CD4-positive, CD25-positive, alpha-beta regulatory T cell (primary cell): ENCODE data around the gene SEMA3G. TPM values are rescaled to one million over a fixed set of nuclear protein-coding genes. Genes with fewer than 3 reads are reported as not detected.

Source experiments
- ATAC-seq, 2 donors: fragments of 150-1000 bp; cut with Tn5 transposase; one replicate each; pipeline ENCODE4 v1.10.0; 2021; ENCODE audit warnings: low read depth in 2 of 2, moderate number of reproducible peaks in 2 of 2, moderate library complexity in 1 of 2
- DNase-seq, 3 donors: peaks; one replicate each; pipeline versions ENCODE4 v3.0.0 to v3.0.0-alpha.2; 2012 to 2022; ENCODE audit warnings: mixed read lengths in 1 of 3
- H3K27ac ChIP-seq: one replicate; pipeline ENCODE4 v1.7.0; 2013; ENCODE audit warnings: mild to moderate bottlenecking, low read length; ENCODE audit not compliant: insufficient read depth, poor library complexity, severe bottlenecking
- H3K27me3 ChIP-seq: one replicate; pipeline ENCODE4 v1.7.0; 2013; ENCODE audit warnings: low read length; ENCODE audit not compliant: control insufficient read depth, insufficient read depth
- H3K36me3 ChIP-seq: one replicate; pipeline ENCODE4 v1.7.0; 2013; ENCODE audit warnings: mild to moderate bottlenecking, low read length, moderate library complexity; ENCODE audit not compliant: control insufficient read depth, insufficient read depth
- H3K4me1 ChIP-seq: 2 replicates; pipeline ENCODE4 v1.7.0; 2013; ENCODE audit warnings: mild to moderate bottlenecking, low read length; ENCODE audit not compliant: insufficient read depth, control insufficient read depth, poor library complexity, severe bottlenecking
- H3K4me3 ChIP-seq: one replicate; pipeline ENCODE4 v1.7.0; 2013; ENCODE audit warnings: low read depth, mild to moderate bottlenecking, low read length, moderate library complexity
- H3K9me3 ChIP-seq, 2 experiments: 1 replicate in 1 of 2; 2 replicates in 1 of 2; pipeline ENCODE4 v1.7.0; 2013; ENCODE audit warnings: low read length in 2 of 2, mild to moderate bottlenecking in 1 of 2, moderate library complexity in 1 of 2; ENCODE audit not compliant: control insufficient read depth in 2 of 2
- H3K27ac Mint-ChIP-seq, 3 donors: one replicate each; pipeline ENCODE4 v1.8.0; 2020 to 2022; ENCODE audit warnings: mild to moderate bottlenecking in 3 of 3, mixed read lengths in 3 of 3, moderate library complexity in 2 of 3
- H3K27me3 Mint-ChIP-seq: one replicate; pipeline ENCODE4 v1.8.0; 2022; ENCODE audit warnings: mild to moderate bottlenecking, mixed read lengths
- H3K36me3 Mint-ChIP-seq: one replicate; pipeline ENCODE4 v1.8.0; 2020; ENCODE audit warnings: mixed read lengths
- H3K4me1 Mint-ChIP-seq, 4 donors: one replicate each; pipeline ENCODE4 v1.8.0; 2020 to 2022; ENCODE audit warnings: mixed read lengths in 4 of 4, mild to moderate bottlenecking in 1 of 4
- H3K4me3 Mint-ChIP-seq, 4 donors: one replicate each; pipeline ENCODE4 v1.8.0; 2020 to 2022; ENCODE audit warnings: mild to moderate bottlenecking in 4 of 4, mixed read lengths in 4 of 4, moderate library complexity in 3 of 4
- H3K9me3 Mint-ChIP-seq, 7 donors: one replicate each; pipeline ENCODE4 v1.8.0; 2020 to 2022; ENCODE audit warnings: mixed read lengths in 7 of 7, mild to moderate bottlenecking in 3 of 7, moderate library complexity in 2 of 7
- polyA plus RNA-seq, 4 donors: library from polyadenylated mRNA; unstranded; fragments of 300-500 nt; fragmentation: Illumina TruSeq; gene quantifications; one replicate each; pipeline ENCODE4 v1.2.3, GENCODE V29; 2021
- total RNA-seq: library from RNA; stranded (reverse); gene quantifications from one replicate; pipeline ENCODE4 v1.2.3, GENCODE V29; 2022

SEMA3G gene
- total and polyA plus RNA-seq, 5 donors from 2014 or later, result 3.2 to 33.1 (median 3.7) TPM

- no peak overlapping the region for H3K4me3 ChIP-seq
- H3K27ac Mint-ChIP-seq, result peak overlapping the region in 1 of 3 donors; percentile 46
- peaks cover 36% of the 10 kb centered on the region for H3K4me1 ChIP-seq
- no peak for DNase-seq
- no peak overlapping the region for H3K27ac ChIP-seq
- H3K4me1 Mint-ChIP-seq, result peaks cover 0 to 57% (median 37%) of the 10 kb centered on the region in 4 donors
- peaks cover 15% of the 10 kb centered on the region for H3K36me3 Mint-ChIP-seq
- no peaks in the 10 kb centered on the region for H3K27me3 ChIP-seq
- H3K9me3 Mint-ChIP-seq, result peaks cover 0 to 2% (median 0%) of the 10 kb centered on the region in 7 donors
- H3K36me3 ChIP-seq, result peaks cover 47% of the 10 kb centered on the region
- H3K9me3 ChIP-seq, result no peaks in the 10 kb centered on the region
- H3K27me3 Mint-ChIP-seq, result peaks cover 5% of the 10 kb centered on the region
- no peak for ATAC-seq
- peak overlapping the region in 2 of 4 donors; percentile 43 for H3K4me3 Mint-ChIP-seq
These were observed 14.1 kb upstream of the SEMA3G start for GRCh38 chr3:52458770-52459545.

- ATAC-seq, result no peak
- Histone ChIP-seq H3K36me3 (peaks cover 44% of the 10 kb centered on the region), H3K4me1 (peaks cover 39% of the 10 kb centered on the region), H3K27me3 (no peaks in the 10 kb centered on the region), H3K9me3 (no peaks in the 10 kb centered on the region), H3K4me3 (no peak overlapping the region), H3K27ac (no peak overlapping the region)
- Mint-ChIP-seq H3K4me3 (peak overlapping the region; percentile 3 to 86 (median 42)), H3K4me1 (peaks cover 0 to 53% (median 38%) of the 10 kb centered on the region in 4 donors), H3K36me3 (peaks cover 13% of the 10 kb centered on the region), H3K27me3 (peaks cover 5% of the 10 kb centered on the region), H3K27ac (peak overlapping the region in 1 of 3 donors; percentile 46), H3K9me3 (peaks cover 0 to 2% (median 0%) of the 10 kb centered on the region in 7 donors)
- no peak for DNase-seq
These were observed 13.3 kb upstream of the SEMA3G start for GRCh38 chr3:52458031-52458760.

- Histone ChIP-seq H3K27ac (peak overlapping the region; percentile 94), H3K27me3 (no peaks in the 10 kb centered on the region), H3K4me1 (peaks cover 39% of the 10 kb centered on the region), H3K9me3 (no peaks in the 10 kb centered on the region), H3K4me3 (peak overlapping the region; percentile 72), H3K36me3 (peaks cover 35% of the 10 kb centered on the region)
- ATAC-seq, result no peak
- Mint-ChIP-seq H3K4me1 (peaks cover 0 to 42% (median 31%) of the 10 kb centered on the region in 4 donors), H3K27ac (peak overlapping the region; percentile 60 to 100 (median 100)), H3K4me3 (peak overlapping the region; percentile 94 to 97 (median 94)), H3K36me3 (peaks cover 10% of the 10 kb centered on the region), H3K27me3 (peaks cover 5% of the 10 kb centered on the region), H3K9me3 (peaks cover 0 to 2% (median 0%) of the 10 kb centered on the region in 7 donors)
- DNase-seq, result no peak
These were observed 11.9 kb upstream of the SEMA3G start for GRCh38 chr3:52456800-52457183.

DNA sequence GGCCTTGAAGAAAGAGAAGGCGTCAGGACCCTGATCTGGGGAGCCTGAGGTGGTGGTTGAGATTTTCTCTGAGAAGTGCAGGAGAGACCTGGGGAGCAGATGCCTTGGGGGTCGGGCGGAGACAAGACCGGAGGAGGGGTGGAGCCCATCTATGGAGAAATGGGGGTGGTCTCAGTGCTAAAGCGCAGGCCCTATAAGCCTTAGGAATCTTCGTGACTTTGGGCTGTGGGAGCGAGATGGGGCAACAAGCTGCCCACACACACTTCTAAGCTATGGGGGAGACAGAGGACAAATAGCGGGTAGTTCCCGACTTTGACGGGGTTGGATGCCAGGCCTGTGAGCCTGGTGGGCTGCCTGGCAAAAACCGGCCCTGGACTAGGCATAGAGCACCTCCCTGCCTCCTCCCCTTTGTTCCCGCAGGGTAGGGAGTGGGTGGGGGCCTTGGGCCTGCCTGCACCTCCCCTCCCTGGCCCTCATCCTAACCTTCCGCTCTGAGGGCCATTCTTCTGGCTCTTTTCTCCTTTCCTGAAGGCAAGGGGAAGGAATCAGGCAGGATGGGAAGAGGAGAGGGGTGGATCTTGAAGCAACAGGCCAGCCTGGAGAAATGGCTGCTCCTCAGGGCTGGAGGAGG lies 11.4 kb upstream of the SEMA3G start:
- Mint-ChIP-seq H3K9me3 (peaks cover 0 to 2% (median 0%) of the 10 kb centered on the region in 7 donors), H3K4me3 (peak overlapping the region; percentile 94 to 97 (median 94)), H3K27me3 (peaks cover 5% of the 10 kb centered on the region), H3K4me1 (peaks cover 0 to 41% (median 31%) of the 10 kb centered on the region in 4 donors), H3K36me3 (peaks cover 10% of the 10 kb centered on the region), H3K27ac (peak overlapping the region; percentile 98 to 100 (median 100))
- H3K27ac ChIP-seq, result peak overlapping the region; percentile 94
- peak overlapping the region; percentile 72 for H3K4me3 ChIP-seq
- no peak for ATAC-seq
- peak in 1 of 3 donors; percentile 9 for DNase-seq
- H3K27me3 ChIP-seq, result no peaks in the 10 kb centered on the region
- peaks cover 39% of the 10 kb centered on the region for H3K4me1 ChIP-seq
- H3K9me3 ChIP-seq, result no peaks in the 10 kb centered on the region
- peaks cover 32% of the 10 kb centered on the region for H3K36me3 ChIP-seq

- Histone ChIP-seq H3K36me3 (peaks cover 25% of the 10 kb centered on the region), H3K9me3 (no peaks in the 10 kb centered on the region), H3K27ac (peak within 1 kb of the TSS; percentile 94), H3K27me3 (no peaks in the 10 kb centered on the region), H3K4me1 (peaks cover 39% of the 10 kb centered on the region), H3K4me3 (peak within 1 kb of the TSS; percentile 81)
- Mint-ChIP-seq H3K4me1 (peaks cover 0 to 37% (median 30%) of the 10 kb centered on the region in 4 donors), H3K9me3 (peaks cover 0 to 2% (median 0%) of the 10 kb centered on the region in 7 donors), H3K27me3 (peaks cover 5% of the 10 kb centered on the region), H3K27ac (peak within 1 kb of the TSS; percentile 99 to 100 (median 100)), H3K4me3 (peak within 1 kb of the TSS; percentile 94 to 97 (median 94)), H3K36me3 (peaks cover 7% of the 10 kb centered on the region)
- ATAC-seq, result peak; percentile 95
- DNase-seq, result peak; percentile 92 to 97 (median 93)
These were observed 10.6 kb upstream of the SEMA3G start, which contains the start of gene NISCH for GRCh38 chr3:52455283-52456168. Gene NISCH (plus strand): TSS chr3:52455604. CDS start chr3:52455642, 38 bp downstream.

GRCh38 chr3:52454938-52455282 lies 10.0 kb upstream of the SEMA3G start:
- ATAC-seq (peak; percentile 9 to 27), DNase-seq (no peak)
- Histone ChIP-seq H3K27me3 (no peaks in the 10 kb centered on the region), H3K9me3 (no peaks in the 10 kb centered on the region), H3K4me3 (peak overlapping the region; percentile 81), H3K36me3 (peaks cover 20% of the 10 kb centered on the region), H3K4me1 (peaks cover 39% of the 10 kb centered on the region), H3K27ac (peak overlapping the region; percentile 94)
- H3K27ac Mint-ChIP-seq, result peak overlapping the region; percentile 99 to 100 (median 100)
- H3K27me3 Mint-ChIP-seq, result peaks cover 5% of the 10 kb centered on the region
- peaks cover 0 to 2% (median 0%) of the 10 kb centered on the region in 7 donors for H3K9me3 Mint-ChIP-seq
- peaks cover 7% of the 10 kb centered on the region for H3K36me3 Mint-ChIP-seq
- H3K4me1 Mint-ChIP-seq, result peaks cover 0 to 37% (median 28%) of the 10 kb centered on the region in 4 donors
- peak overlapping the region; percentile 94 to 97 (median 94) for H3K4me3 Mint-ChIP-seq
